IMR-90 (cell line): ENCODE data around the gene GUCY2C. TPM values are rescaled to one million over a fixed set of nuclear protein-coding genes. Genes with fewer than 3 reads are reported as not detected.

Source experiments
- ATAC-seq: fragments of 200-7000 bp; cut with Tn5 transposase; 2 replicates; pipeline ENCODE4 v1.9.1; 2020; ENCODE audit warnings: low read depth, mild to moderate bottlenecking, moderate library complexity
- BruUV-seq: library from RNA; stranded (reverse); fragments of 400-500 nt; replicated peaks from 2 replicates; lab custom pipeline; 2021; lab: Mats Ljungman, UMichigan
- CTCF ChIA-PET: fragments of 300-600 bp; formaldehyde crosslinking; extraction: SDS; loops from one replicate; lab custom pipeline; 2021; ENCODE audit warnings: antibody characterized with exemption; lab: Yijun Ruan, JAX
- POLR2A ChIA-PET: fragments of 300-600 bp; sonication (Branson Sonifier 250); formaldehyde crosslinking; loops from one replicate; lab custom pipeline; 2022; ENCODE audit warnings: antibody characterized with exemption; ENCODE audit not compliant: unreplicated experiment; lab: Charles Lee
- DNase-seq: peaks from one replicate; pipeline ENCODE4 v3.0.0; 2013
- H2AFZ ChIP-seq: replicated peaks from 2 replicates; pipeline ENCODE3; 2013; ENCODE audit warnings: low read length, mild to moderate bottlenecking; ENCODE audit not compliant: poor library complexity
- H2AK5ac ChIP-seq: 2 replicates; pipeline ENCODE4 v1.6.1; 2013; ENCODE audit warnings: low read depth, low read length, inconsistent platforms
- H2AK9ac ChIP-seq: replicated peaks from 2 replicates; pipeline ENCODE3; 2013; ENCODE audit warnings: mild to moderate bottlenecking, low read depth, low read length, moderate library complexity; ENCODE audit not compliant: poor library complexity
- H2BK120ac ChIP-seq: 2 replicates; pipeline ENCODE4 v1.6.1; 2013; ENCODE audit warnings: low read depth, low read length, inconsistent platforms
- H2BK15ac ChIP-seq: 3 replicates; pipeline ENCODE4 v1.6.1; 2013; ENCODE audit warnings: low read depth, low read length, inconsistent platforms
- H2BK20ac ChIP-seq: 2 replicates; pipeline ENCODE4 v1.6.1; 2013; ENCODE audit warnings: low read depth, mild to moderate bottlenecking, inconsistent platforms, low read length, moderate library complexity
- H2BK5ac ChIP-seq: 2 replicates; pipeline ENCODE4 v1.6.1; 2013; ENCODE audit warnings: mild to moderate bottlenecking, low read depth, low read length, inconsistent platforms; ENCODE audit not compliant: poor library complexity, severe bottlenecking
- H3K14ac ChIP-seq: replicated peaks from 2 replicates; pipeline ENCODE4 v1.6.1; 2013; ENCODE audit warnings: low read depth, low read length, inconsistent platforms
- H3K18ac ChIP-seq: 2 replicates; pipeline ENCODE4 v1.6.1; 2013; ENCODE audit warnings: low read depth, low read length, control low read depth
- H3K23ac ChIP-seq: 2 replicates; pipeline ENCODE4 v1.6.1; 2013; ENCODE audit warnings: low read depth, low read length, inconsistent platforms
- H3K27ac ChIP-seq: 2 replicates; pipeline ENCODE4 v1.5.1; 2013; ENCODE audit warnings: mild to moderate bottlenecking, control low read depth, low read length; ENCODE audit not compliant: insufficient read depth
- H3K27me3 ChIP-seq: 2 replicates; pipeline ENCODE4 v1.6.1; 2013; ENCODE audit warnings: low read length; ENCODE audit not compliant: control insufficient read depth, insufficient read depth
- H3K36me3 ChIP-seq: 2 replicates; pipeline ENCODE4 v1.6.1; 2013; ENCODE audit warnings: low read length, mixed read lengths; ENCODE audit not compliant: control insufficient read depth, insufficient read depth
- H3K4ac ChIP-seq: 2 replicates; pipeline ENCODE4 v1.6.1; 2013; ENCODE audit warnings: low read depth, low read length, inconsistent platforms
- H3K4me1 ChIP-seq: 2 replicates; pipeline ENCODE4 v1.6.1; 2013; ENCODE audit warnings: low read length, mixed read lengths; ENCODE audit not compliant: control insufficient read depth, insufficient read depth
- H3K4me2 ChIP-seq: 2 replicates; pipeline ENCODE4 v1.6.1; 2013; ENCODE audit warnings: low read depth, mild to moderate bottlenecking, control low read depth, low read length, moderate library complexity
- H3K4me3 ChIP-seq: 2 replicates; pipeline ENCODE4 v1.5.1; 2013; ENCODE audit warnings: low read depth, mild to moderate bottlenecking, control low read depth, low read length, moderate library complexity; ENCODE audit not compliant: insufficient read depth
- H3K56ac ChIP-seq: 2 replicates; pipeline ENCODE4 v1.6.1; 2013; ENCODE audit warnings: low read length, inconsistent platforms; ENCODE audit not compliant: insufficient read depth; ENCODE audit errors: extremely low read depth
- H3K79me1 ChIP-seq, 2 experiments: 2 replicates each; pipeline ENCODE4 v1.6.1; 2013; ENCODE audit warnings: low read length in 2 of 2, inconsistent platforms in 1 of 2, low read depth in 1 of 2
- H3K9ac ChIP-seq: 2 replicates; pipeline ENCODE4 v1.6.1; 2013; ENCODE audit warnings: low read depth, low read length, control low read depth
- H3K9me1 ChIP-seq: 2 replicates; pipeline ENCODE4 v1.6.1; 2013; ENCODE audit warnings: low read length, inconsistent platforms; ENCODE audit not compliant: insufficient read depth
- H3K9me3 ChIP-seq: 2 replicates; pipeline ENCODE4 v1.6.1; 2013; ENCODE audit warnings: low read length; ENCODE audit not compliant: control insufficient read depth, insufficient read depth
- H4K20me1 ChIP-seq: 2 replicates; pipeline ENCODE4 v1.6.1; 2013; ENCODE audit warnings: low read length, inconsistent platforms; ENCODE audit not compliant: insufficient read depth
- H4K5ac ChIP-seq: 2 replicates; pipeline ENCODE4 v1.6.1; 2013; ENCODE audit warnings: mild to moderate bottlenecking, low read depth, low read length, control low read depth
- H4K8ac ChIP-seq, 2 experiments: 2 replicates each; pipeline ENCODE4 v1.6.1; 2013; ENCODE audit warnings: low read depth in 2 of 2, low read length in 2 of 2, control low read depth in 1 of 2, inconsistent platforms in 1 of 2
- H4K91ac ChIP-seq: 2 replicates; pipeline ENCODE4 v1.6.1; 2013; ENCODE audit warnings: low read depth, low read length, inconsistent platforms; ENCODE audit not compliant: insufficient read depth
- BHLHE40 ChIP-seq: fragments of 150-350 bp; IDR thresholded peaks from 2 replicates; pipeline ENCODE4 v1.6.1; 2016; ENCODE audit warnings: mild to moderate bottlenecking, low read depth, low read length
- CEBPB ChIP-seq: IDR thresholded peaks from 2 replicates; pipeline ENCODE4 v1.6.1; 2012; ENCODE audit warnings: low read depth, low read length, improper control_type of control experiment
- CHD1 ChIP-seq: IDR thresholded peaks from 2 replicates; pipeline ENCODE4 v1.6.1; 2012; ENCODE audit warnings: low read depth, low read length, improper control_type of control experiment
- FOS ChIP-seq: fragments of 150-350 bp; IDR thresholded peaks from 2 replicates; pipeline ENCODE4 v1.6.1; 2016; ENCODE audit warnings: low read depth, low read length
- MAFK ChIP-seq: IDR thresholded peaks from 2 replicates; pipeline ENCODE4 v1.6.1; 2012; ENCODE audit warnings: low read depth, low read length, improper control_type of control experiment
- MAZ ChIP-seq: IDR thresholded peaks from 2 replicates; pipeline ENCODE4 v1.6.1; 2012; ENCODE audit warnings: low read depth, mild to moderate bottlenecking, low read length, improper control_type of control experiment, moderate library complexity, borderline replicate concordance
- MXI1 ChIP-seq: IDR thresholded peaks from 2 replicates; pipeline ENCODE4 v1.6.1; 2012; ENCODE audit warnings: low read depth, mild to moderate bottlenecking, low read length, moderate library complexity, borderline replicate concordance
- NFE2L2 ChIP-seq: fragments of 150-350 bp; IDR thresholded peaks from 2 replicates; pipeline ENCODE4 v1.6.1; 2016; ENCODE audit warnings: low read depth, mild to moderate bottlenecking, low read length
- RAD21 ChIP-seq: IDR thresholded peaks from 2 replicates; pipeline ENCODE4 v1.6.1; 2012; ENCODE audit warnings: low read length, improper control_type of control experiment
- RCOR1 ChIP-seq: IDR thresholded peaks from 2 replicates; pipeline ENCODE4 v1.6.1; 2012; ENCODE audit warnings: mild to moderate bottlenecking, low read length, improper control_type of control experiment; ENCODE audit not compliant: insufficient replicate concordance
- RFX5 ChIP-seq: IDR thresholded peaks from 2 replicates; pipeline ENCODE4 v1.8.0; 2012; ENCODE audit warnings: low read depth, mild to moderate bottlenecking, low read length, moderate library complexity
- SMC3 ChIP-seq: fragments of 150-350 bp; IDR thresholded peaks from 2 replicates; pipeline ENCODE4 v1.6.1; 2016; ENCODE audit warnings: low read depth, mild to moderate bottlenecking, antibody characterized with exemption, low read length, moderate library complexity
- WGBS, 2 experiments: methylation state at CpG; one replicate each; pipeline versions ENCODE4 v1.1.5 to v1.1.7; 2013; ENCODE audit warnings: missing lambda C conversion rate in 2 of 2; ENCODE audit not compliant: insufficient read length in 1 of 2; ENCODE audit errors: extremely low coverage in 2 of 2; 5-methylcytosine and 5-hydroxymethylcytosine counted together
- dilution Hi-C: fragments of 300-500 bp; cut with HindIII; formaldehyde crosslinking; loops from one replicate; pipeline ENCODE4 v1.14.3; 2018; ENCODE audit warnings: low sequenced_read_pairs; ENCODE audit not compliant: unreplicated experiment
- in situ Hi-C: fragments of 300-500 bp; cut with MboI; formaldehyde crosslinking; loops from 3 replicates; pipeline ENCODE4 v1.14.3; 2019; ENCODE audit warnings: low sequenced_read_pairs, inconsistent platforms, mixed read lengths
- intact Hi-C: fragments of 100-400 bp; cut with micrococcal nuclease; formaldehyde crosslinking; loops from 2 replicates; pipeline ENCODE4 v1.10.0; 2022
- polyA plus RNA-seq, 3 experiments: library from polyadenylated mRNA; depleted of rRNA; stranded (reverse); fragments of >200 nt; gene quantifications; 2 replicates each; pipeline ENCODE4 v1.2.3, GENCODE V29; 2012; ENCODE audit warnings: low replicate concordance in 1 of 3
- total RNA-seq: library from RNA; depleted of rRNA; stranded (reverse); fragments of >200 nt; gene quantifications from 2 replicates; pipeline ENCODE4 v1.2.3, GENCODE V29; 2012
- TF ChIP-seq, protein P1 (sequence below): fragments of 150-350 bp; IDR thresholded peaks from 2 replicates; pipeline ENCODE4 v1.6.1; 2016; ENCODE audit warnings: low read depth, mild to moderate bottlenecking, low read length, moderate library complexity, borderline replicate concordance
- TF ChIP-seq, protein P2 (sequence below): fragments of 150-350 bp; IDR thresholded peaks from 2 replicates; pipeline ENCODE4 v1.6.1; 2017; ENCODE audit warnings: mild to moderate bottlenecking, antibody characterized with exemption, low read length, low read depth

The GUCY2C gene
- total and polyA plus RNA-seq, 2 of the 4 experiments (the other 2 are of a cell fraction), result not detected

DNA sequence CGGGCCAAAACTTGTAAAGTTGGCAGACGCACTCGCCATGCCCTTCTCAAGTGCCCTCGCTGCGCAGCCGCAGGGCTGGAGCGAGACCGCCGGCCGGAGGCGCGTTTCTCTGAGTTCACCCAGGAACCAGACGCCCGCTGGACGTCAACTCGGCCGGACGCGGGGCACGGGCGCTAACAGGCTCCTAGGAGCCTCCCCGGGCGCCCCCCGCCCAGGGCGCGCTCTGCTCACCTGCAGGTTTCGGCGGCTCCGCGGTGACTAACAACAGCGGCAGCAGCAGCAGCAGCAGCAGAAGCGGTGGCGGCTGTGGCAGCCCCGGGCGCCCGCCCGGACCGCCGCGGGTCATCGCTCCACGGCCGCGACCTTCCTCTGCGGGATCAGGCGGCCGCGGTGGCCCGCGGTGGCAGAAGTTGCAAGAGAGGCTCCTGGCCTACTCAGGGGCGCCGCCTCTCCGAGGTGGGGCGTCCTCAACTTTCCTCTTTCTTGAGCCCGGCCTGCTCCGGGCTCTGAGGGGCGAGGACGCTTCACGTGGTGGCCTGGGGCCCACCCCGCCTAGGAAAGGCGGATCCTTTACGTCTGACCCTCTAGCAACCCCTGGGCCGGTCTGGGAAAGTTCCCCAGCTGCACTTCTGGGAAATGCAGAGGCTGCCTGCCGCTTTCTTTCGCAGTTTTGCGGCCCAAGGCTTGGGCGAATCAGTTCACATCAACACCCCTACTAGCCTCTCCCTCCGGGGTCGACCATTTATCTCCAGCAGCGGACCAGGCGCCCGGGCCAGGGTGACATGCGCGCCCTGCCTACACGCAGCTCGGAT lies 128.8 kb downstream of the GUCY2C start, which contains the start of gene PLBD1 (continued):
- TF ChIP-seq MXI1, result no peak

DNA sequence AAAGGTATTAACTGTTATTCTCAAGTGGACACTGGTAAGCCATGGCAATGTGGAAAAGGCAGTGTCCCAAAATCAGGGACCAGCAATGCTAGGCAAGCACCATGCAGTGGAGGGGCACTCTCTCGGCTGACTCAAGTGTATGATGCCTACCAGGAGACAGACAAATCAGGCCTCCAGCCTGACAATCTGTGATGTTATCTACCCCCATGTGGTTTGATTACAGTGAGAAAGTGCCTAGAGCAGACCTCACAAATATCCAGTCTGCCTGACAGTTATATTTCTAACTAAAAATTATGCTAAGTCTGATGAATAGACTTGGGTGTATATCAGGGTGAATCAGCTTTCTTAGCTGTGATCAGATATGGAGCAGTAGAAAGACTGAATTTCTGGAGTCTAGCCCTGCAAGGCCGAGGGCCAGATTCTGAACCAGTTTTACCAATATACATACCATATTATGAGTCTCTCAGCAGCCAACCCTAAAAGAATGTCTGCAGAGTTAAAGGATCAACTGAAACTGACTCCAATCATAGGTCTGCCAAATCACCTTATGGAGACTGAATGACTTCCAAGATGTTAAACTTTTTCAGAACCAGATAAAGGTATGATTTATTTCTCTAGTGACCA lies 132.0 kb downstream of the GUCY2C start:
- in situ Hi-C loops (no loop called here), dilution Hi-C loops (no loop called here), intact Hi-C loops (no loop called here)
- H2AFZ ChIP-seq, result no peak overlapping the region
- H3K14ac ChIP-seq, result no peak overlapping the region
- ChIA-PET POLR2A (no interaction called here), CTCF (no interaction called here)
- no peaks in the 10 kb centered on the region for H3K9me1 ChIP-seq
- H2AK9ac ChIP-seq, result no peak overlapping the region
- H3K9me3 ChIP-seq, result no peaks in the 10 kb centered on the region
- H4K91ac ChIP-seq, result no peak overlapping the region
- H3K36me3 ChIP-seq, result no peaks in the 10 kb centered on the region
- no peaks in the 10 kb centered on the region; the same call in none of the 2 replicates for H3K27me3 ChIP-seq
- H4K5ac ChIP-seq, result no peak overlapping the region
- no peak overlapping the region for H3K27ac ChIP-seq
- H3K23ac ChIP-seq, result no peak overlapping the region
- no peak overlapping the region for H3K56ac ChIP-seq
- no peak overlapping the region for H3K18ac ChIP-seq
- H4K8ac ChIP-seq, result no peak overlapping the region
- no CpG with 5 or more reads among the region's 2 CpGs for WGBS, 2 experiments
- H2BK20ac ChIP-seq, result no peak overlapping the region
- no peak overlapping the region for H2BK5ac ChIP-seq
- H3K79me1 ChIP-seq, result no peaks in the 10 kb centered on the region
- ATAC-seq (no peak), DNase-seq (no peak)
- H2AK5ac ChIP-seq, result no peak overlapping the region
- BruUV-seq, result no TSS peak
- H3K4me3 ChIP-seq, result no peak overlapping the region
- H3K4me1 ChIP-seq, result no peaks in the 10 kb centered on the region
- no peak overlapping the region for H3K9ac ChIP-seq
- no peaks in the 10 kb centered on the region for H4K20me1 ChIP-seq
- H3K4me2 ChIP-seq, result no peak overlapping the region
- no peak overlapping the region for H2BK15ac ChIP-seq
- no peak overlapping the region for H2BK120ac ChIP-seq
- H3K4ac ChIP-seq, result no peak overlapping the region
- no peak for TF ChIP-seq BHLHE40
- no peak for TF ChIP-seq FOS
- no peak for TF ChIP-seq CEBPB
- no peak for TF ChIP-seq MAFK
- TF ChIP-seq RAD21, result no peak
- no peak for TF ChIP-seq MXI1
- TF ChIP-seq, protein P1, sequence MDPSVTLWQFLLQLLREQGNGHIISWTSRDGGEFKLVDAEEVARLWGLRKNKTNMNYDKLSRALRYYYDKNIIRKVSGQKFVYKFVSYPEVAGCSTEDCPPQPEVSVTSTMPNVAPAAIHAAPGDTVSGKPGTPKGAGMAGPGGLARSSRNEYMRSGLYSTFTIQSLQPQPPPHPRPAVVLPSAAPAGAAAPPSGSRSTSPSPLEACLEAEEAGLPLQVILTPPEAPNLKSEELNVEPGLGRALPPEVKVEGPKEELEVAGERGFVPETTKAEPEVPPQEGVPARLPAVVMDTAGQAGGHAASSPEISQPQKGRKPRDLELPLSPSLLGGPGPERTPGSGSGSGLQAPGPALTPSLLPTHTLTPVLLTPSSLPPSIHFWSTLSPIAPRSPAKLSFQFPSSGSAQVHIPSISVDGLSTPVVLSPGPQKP, result no peak
- TF ChIP-seq, protein P2, sequence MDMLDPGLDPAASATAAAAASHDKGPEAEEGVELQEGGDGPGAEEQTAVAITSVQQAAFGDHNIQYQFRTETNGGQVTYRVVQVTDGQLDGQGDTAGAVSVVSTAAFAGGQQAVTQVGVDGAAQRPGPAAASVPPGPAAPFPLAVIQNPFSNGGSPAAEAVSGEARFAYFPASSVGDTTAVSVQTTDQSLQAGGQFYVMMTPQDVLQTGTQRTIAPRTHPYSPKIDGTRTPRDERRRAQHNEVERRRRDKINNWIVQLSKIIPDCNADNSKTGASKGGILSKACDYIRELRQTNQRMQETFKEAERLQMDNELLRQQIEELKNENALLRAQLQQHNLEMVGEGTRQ, result no peak
- no peak for TF ChIP-seq RCOR1
- TF ChIP-seq NFE2L2, result no peak
- no peak for TF ChIP-seq RFX5
- TF ChIP-seq SMC3, result no peak
- TF ChIP-seq CHD1, result no peak
- no peak for TF ChIP-seq MAZ
